Gastrocnemius medialis (tissue), 4 donors: ENCODE data around the gene GAREM1.

Experiments
- CTCF ChIP-seq, 5 experiments: fragments of 450-650 bp in 3 of 5; fragments of 200-600 bp in 2 of 5; sonication (generic) in 2 of 5; IDR thresholded peaks in 4 of 5; conservative IDR thresholded peaks in 1 of 5; 1 replicate in 4 of 5; 2 replicates in 1 of 5; pipeline ENCODE4 v1.5.1; 2016 to 2019; ENCODE audit warnings: antibody characterized with exemption in 5 of 5, mild to moderate bottlenecking in 3 of 5, moderate library complexity in 3 of 5
- POLR2A ChIP-seq, 2 donors: fragments of 450-650 bp; IDR thresholded peaks; one replicate each; pipeline ENCODE4 v1.6.1; 2017; ENCODE audit warnings: antibody characterized with exemption in 2 of 2, mild to moderate bottlenecking in 2 of 2, moderate library complexity in 2 of 2

GRCh38 chr18:32296851-32297250 lies 173.8 kb downstream of the GAREM1 start:
- TF ChIP-seq POLR2A (IDR thresholded peaks at IDR 0.05) (no peak), CTCF (IDR thresholded peaks at IDR 0.05 in 4 of 5, conservative IDR thresholded peaks at IDR 0.05 in 1 of 5) (no peak)
